Effector CD8-positive, alpha-beta T cell (primary cell): ENCODE data around the gene ZNF74.
A peak's percentile ranks its signal among the peaks of the same experiment; 100 is the strongest.
"Not testable (repeated sequence)": the region's sequence is repeated elsewhere in the genome, so short reads cannot be mapped to it uniquely, and the experiment has no call there.

Experiments
- DNase-seq: peaks from one replicate; lab custom pipeline; 2025; lab: John Stamatoyannopoulos, UW
- total RNA-seq, 4 experiments: gene quantifications; one replicate each; lab custom pipeline; 2026; lab: John Stamatoyannopoulos, UW

Gene ZNF74
- 17.4 to 29.3 (median 25.0) reads per million in 4 experiments for total RNA-seq

DNA sequence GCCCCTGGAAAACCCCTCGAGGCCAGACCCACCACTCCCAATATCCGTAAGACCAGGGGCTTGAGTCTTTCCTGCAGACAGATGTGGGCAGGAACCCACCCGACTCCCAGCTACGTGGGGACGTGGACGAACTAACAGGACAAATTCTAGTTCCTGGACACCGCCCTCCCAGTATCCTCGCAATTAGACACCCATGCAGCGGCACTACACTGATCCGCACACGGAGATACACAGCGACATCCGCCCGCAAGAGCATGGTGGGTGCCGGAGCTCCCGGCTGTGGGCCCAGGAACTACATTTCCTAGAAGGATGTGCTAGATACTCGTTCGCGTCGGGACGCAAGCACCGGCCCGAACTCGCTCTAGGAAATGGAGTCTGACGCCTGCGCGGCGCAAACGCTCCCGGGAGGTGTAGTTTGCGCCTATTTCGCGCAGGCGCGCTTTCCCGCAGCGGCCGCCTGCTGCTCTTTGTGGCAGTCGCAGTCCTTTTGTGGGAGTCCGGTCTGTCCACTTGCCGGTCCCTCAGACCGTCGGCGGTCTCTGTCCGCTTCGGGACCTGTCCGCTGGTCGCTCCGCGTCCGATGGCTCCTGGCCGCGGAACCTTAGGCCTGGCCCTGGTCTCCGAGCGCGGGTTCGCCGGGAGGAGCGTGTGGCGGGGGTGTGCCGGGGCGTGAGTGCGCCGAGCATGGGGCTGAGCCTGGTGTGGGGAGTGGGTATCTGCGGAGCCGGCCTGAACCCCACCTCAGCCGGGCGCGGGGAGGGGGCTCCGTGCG, at the start of gene ZNF74:
ZNF74 (plus strand) TSS at position 447 of the 772 bp plus-strand sequence. CDS start 478 bp downstream, outside the sequence.
- DNase-seq = peak; percentile 66

DNA sequence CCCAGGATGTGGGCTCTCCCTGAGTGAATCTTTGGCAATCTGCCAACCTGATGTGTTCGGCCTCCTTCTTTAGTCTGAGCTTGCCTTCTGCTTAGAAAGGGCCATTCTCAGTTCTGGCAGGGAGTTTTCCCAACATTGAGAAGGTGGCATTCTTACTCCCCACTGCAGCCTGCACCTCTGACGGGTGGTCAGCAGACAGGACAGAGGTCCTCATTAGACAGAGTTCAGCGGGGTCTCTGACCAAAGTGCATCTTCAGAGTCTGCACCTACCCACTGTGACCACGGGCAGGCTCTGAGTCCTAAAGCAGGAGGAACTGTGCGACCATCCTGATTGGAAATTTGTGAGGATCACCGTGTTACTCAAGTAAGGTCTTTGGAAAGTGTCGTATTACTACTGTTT, 47.4 kb upstream of the ZNF74 start:
- not testable (repeated sequence) for DNase-seq

DNA sequence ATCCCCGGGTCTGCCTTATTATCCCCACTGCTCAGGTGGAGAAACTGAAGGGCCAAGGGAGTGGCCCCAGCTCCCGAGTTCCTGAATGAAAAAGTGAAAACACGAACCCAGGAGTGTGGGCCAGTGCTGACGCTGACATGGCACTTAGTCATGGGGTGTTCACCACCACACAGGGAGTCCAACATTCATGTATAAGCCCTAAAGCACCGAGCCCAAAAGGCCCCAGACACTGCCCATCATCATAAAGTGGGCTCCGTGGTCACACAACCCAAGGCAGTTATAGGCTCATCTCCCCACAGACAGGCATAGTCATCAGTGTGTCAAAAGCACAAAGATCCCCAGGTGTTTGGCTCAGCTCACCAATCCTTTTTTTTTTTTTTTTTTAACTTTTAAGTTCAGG, 41.4 kb upstream of the ZNF74 start:
- not testable (repeated sequence) for DNase-seq

DNA sequence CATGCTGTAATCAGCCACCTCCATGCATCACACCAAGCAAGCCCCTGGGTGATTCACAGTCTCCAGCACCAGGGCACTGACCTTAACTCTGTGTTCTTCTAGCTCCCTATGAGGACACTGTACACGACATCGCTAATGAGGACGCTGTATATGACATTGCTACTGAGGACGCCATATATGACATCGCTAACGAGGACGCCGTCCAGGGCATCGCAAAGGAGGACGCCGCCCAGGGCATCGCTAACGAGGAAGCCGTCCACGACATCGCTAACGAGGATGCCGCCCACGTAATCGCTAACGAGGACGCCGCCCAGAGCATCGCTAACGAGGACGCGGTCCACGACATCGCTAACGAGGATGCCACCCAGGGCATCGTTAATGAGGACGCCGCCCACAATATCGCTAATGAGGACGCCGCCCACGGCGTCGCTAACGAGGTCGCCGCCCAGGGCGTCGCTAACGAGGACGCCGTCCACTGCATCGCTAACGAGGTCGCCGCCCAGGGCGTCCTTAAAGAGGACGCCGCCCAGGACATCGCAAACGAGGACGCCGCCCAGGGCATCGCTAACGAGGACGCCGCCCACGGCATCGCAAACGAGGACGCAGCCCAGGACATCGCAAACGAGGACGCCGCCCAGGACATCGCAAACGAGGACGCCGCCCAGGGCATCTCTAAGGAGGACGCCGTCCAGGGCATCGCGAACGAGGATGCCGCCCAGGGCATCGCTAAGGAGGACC, 39.5 kb upstream of the ZNF74 start:
- DNase-seq = no peak

DNA sequence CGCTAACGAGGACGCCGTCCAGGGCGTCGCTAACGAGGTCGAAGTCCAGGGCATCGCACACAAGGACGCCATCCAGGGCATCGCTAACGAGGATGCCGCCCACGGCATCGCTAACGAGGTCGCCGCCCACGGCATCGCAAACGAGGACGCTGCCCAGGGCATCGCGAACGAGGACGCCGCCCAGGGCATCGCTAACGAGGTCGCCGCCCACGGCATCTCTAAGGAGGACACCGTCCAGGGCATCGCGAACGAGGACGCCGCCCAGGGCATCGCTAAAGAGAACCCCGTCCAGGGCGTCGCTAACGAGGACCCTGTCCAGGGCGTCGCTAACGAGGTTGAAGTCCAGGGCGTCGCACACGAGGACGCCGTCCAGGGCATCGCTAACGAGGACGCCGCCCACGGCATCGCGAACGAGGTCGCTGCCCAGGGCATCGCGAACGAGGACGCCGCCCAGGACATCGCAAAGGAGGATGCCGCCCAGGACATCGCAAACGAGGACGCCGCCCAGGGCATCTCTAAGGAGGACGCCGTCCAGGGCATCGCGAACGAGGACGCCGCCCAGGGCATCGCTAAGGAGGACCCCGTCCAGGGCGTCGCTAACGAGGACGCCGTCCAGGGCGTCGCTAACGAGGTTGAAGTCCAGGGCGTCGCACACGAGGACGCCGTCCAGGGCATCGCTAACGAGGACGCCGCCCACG, 37.9 kb upstream of the ZNF74 start:
- not testable (repeated sequence) for DNase-seq

DNA sequence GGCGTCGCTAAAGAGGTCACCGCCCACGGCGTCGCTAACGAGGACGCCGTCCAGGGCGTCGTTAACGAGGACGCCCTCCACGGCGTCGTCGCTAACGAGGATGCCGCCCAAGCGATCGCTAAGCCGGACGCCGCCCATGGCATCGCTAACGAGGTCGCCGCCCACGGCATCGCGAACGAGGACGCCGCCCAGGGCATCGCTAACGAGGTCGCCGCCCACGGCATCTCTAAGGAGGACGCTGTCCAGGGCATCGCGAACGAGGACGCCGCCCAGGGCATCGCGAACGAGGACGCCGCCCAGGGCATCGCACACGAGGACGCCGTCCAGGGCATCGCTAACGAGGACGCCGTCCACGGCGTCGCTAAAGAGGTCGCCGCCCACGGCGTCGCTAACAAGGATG, 37.0 kb upstream of the ZNF74 start:
- DNase-seq = not testable (repeated sequence)

DNA sequence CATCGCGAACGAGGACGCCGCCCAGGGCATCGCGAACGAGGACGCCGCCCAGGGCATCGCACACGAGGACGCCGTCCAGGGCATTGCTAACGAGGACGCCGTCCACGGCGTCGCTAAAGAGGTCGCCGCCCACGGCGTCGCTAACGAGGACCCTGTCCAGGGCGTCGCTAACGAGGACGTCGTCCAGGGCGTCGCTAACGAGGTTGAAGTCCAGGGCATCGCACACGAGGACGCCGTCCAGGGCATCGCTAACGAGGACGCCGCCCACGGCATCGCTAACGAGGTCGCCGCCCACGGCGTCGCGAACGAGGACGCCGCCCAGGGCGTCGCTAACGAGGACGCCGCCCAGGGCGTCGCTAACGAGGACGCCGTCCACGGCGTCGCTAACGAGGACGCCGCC, 36.0 kb upstream of the ZNF74 start:
- DNase-seq = not testable (repeated sequence)

DNA sequence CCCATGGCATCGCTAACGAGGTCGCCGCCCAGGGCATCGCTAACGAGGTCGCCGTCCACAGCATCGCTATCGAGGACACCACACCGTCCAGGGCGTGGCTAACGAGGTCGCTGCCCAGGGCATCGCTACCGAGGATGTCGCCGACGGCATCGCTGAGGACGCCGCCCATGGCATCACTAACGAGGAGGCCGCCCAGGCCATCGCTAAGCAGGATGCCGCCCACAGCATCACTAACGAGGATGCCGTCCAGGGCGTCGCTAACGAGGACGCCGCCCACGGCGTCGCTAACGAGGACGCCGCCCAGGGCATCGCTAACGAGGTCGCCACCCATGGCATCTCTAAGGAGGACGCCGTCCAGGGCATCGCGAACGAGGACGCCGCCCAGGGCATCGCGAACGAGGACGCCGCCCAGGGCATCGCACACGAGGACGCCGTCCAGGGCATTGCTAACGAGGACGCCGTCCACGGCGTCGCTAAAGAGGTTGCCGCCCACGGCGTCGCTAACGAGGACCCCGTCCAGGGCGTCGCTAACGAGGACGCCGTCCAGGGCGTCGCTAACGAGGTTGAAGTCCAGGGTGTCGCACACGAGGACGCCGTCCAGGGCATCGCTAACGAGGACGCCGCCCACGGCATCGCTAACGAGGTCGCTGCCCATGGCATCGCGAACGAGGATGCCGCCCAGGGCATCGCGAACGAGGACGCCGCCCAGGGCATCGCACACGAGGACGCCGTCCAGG, 35.3 kb upstream of the ZNF74 start:
- DNase-seq = not testable (repeated sequence)

DNA sequence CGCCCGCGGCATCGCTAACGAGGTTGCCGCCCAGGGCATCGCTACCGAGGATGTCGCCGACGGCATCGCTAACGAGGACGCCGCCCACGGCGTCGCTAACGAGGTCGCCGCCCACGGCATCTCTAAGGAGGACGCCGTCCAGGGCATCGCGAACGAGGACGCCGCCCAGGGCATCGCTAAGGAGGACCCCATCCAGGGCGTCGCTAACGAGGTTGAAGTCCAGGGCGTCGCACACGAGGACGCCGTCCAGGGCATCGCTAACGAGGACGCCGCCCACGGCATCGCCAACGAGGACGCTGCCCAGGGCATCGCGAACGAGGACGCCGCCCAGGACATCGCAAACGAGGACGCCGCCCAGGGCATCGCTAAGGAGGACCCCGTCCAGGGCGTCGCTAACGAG, 33.7 kb upstream of the ZNF74 start:
- DNase-seq = not testable (repeated sequence)

DNA sequence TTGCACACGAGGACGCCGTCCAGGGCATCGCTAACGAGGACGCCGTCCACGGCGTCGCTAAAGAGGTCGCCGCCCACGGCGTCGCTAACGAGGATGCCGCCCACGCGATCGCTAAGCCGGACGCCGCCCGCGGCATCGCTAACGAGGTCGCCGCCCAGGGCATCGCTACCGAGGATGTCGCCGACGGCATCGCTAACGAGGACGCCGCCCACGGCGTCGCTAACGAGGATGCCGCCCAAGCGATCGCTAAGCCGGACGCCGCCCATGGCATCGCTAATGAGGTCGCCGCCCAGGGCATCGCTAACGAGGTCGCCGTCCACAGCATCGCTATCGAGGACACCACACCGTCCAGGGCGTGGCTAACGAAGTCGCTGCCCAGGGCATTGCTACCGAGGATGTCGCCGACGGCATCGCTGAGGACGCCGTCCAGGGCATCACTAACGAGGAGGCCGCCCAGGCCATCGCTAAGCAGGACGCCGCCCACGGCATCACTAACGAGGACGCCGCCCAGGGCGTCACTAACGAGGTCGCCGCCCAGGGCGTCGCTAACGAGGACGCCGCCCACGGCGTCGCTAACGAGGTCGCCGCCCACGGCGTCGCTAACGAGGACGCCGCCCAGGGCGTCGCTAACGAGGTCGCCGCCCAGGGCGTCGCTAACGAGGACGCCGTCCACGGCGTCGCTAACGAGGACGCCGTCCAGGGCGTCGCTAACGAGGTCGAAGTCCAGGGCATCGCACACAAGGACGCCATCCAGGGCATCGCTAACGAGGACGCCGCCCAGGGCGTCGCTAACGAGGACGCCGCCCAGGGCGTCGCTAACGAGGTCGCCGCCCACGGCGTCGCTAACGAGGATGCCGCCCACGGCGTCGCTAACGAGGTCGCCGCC, 32.8 kb upstream of the ZNF74 start:
- DNase-seq = not testable (repeated sequence)

DNA sequence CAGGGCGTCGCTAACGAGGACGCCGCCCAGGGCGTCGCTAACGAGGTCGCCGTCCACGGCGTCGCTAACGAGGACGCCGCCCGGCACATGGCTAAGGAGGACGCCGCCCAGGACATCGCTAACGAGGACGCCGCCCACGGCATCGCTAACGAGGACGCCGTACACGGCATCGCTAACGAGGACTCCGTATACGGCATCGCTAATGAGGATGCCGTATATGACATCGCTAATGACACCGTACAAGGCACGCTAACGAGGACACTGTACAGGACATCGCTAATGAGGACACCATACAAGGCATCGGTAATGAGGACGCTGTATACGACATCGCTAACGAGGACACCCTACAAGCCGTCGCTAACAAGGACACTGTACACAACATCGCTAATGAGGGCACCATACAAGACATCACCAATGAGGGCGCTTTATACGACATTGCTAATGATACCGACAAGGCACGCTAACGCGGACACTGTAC, 32.2 kb upstream of the ZNF74 start:
- DNase-seq = not testable (repeated sequence)

DNA sequence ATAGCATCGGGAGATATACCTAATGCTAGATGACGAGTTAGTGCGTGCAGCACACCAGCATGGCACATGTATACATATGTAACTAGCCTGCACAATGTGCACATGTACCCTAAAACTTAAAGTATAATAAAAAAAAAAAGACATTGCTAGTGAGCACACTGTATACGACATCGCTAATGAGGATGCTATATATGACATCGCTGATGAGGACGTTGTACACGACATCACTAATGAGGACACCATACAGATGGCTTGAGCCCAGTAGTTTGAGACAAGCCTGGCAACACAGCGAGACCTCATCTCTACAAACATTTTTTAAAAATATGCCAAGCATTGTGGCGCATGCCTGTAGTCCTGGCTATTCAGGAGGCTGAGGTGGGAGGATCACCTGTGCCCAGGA, 31.5 kb upstream of the ZNF74 start:
- DNase-seq = not testable (repeated sequence)

DNA sequence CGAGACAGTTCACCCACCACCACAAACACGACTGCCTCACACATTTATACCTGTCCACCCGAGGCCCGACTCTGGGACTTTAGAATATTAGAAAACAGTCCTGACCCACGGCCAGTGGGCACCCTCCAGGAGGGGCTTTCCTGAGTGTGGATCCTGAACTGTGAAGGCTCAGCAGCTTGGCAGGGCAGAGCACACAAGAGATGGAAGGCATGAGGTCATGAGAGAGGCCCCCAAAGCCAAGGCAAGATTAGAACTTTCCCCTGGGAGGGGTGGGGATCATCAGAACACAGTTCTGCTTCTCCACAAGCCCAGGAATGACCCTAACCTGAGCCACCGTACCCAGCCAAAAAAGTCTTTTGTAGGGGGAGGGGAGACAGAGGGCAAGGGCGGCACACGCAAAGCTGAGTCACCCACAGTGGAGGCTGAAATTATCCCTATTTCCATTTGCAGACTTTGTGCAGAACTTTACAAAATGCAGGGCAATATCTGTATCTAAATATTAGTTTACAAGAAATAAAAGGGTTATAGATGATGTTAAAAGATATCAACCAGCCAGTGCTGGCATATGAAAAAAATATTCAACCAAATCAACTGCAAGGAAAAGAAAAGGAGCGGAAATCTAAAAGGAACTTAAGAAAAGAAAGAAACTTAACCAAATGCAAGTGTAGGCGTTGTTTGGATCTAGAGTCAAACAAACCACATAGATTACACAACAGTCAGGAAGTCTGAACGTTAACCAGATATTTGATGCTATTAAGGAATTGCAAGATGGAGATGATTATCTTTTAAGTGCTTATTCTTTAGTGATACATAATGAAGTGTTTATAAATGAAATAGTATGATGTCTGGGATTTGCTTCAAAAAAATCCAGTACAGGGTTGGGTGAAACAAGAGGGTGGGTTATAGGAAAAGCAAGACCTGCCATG, 29.4 kb upstream of the ZNF74 start:
- not testable (repeated sequence) for DNase-seq

DNA sequence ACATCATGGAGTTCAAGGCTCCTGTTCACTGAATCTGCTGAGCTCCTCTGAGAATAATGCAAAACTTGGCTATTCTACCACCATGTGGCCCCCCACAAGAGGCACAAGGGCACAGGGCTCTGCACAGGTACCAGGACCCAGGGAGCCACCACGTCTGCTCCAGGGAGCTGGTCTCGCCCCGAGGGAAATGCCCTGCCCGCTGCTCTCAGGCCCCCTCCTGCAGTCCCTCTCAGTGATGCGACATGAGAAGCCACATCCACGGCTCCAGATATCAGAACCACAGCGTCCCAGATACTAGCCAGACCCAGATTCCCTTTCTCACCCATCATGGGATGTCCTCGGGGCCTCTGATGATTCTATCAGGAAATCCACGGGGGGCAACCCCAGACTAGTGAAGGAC, 27.1 kb upstream of the ZNF74 start:
- DNase-seq = not testable (repeated sequence)

DNA sequence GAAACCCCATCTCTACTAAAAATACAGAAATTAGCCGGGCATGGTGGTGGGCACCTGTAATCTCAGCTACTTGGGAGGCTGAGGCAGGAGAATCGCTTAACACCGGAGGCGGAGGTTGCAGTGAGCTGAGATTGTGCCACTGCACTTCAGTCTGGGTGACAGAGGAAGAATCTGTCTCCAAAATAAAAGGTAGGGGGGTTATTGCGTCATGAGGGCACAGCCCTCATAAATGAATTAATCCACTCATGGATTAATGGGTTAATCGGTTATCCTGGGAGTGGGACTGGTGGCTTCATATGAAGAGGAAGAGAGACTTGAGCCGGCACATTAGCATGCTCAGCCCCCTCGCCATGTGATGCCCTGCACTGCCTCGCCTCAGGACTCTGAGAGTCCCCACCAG, 25.1 kb upstream of the ZNF74 start:
- DNase-seq = not testable (repeated sequence)

DNA sequence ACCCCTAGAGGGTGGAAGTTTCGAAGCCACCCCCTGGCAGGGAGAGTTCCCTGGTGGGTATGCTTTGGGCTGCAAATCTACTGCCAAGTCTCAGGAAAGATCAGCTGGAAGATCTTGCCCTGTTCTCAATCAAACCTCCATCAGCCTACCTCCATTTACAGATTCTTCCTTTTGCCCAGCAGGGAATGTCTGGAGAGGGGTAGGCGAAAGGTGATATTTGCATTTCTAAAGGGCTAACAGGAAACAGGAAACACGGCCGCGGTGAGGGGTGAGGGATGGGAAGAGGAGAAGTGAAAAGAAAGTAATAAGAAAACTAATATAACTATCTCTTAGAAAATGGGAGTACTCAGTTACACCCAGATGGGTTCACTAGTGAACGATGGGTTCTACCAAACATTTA, 22.3 kb upstream of the ZNF74 start:
- DNase-seq = not testable (repeated sequence)

DNA sequence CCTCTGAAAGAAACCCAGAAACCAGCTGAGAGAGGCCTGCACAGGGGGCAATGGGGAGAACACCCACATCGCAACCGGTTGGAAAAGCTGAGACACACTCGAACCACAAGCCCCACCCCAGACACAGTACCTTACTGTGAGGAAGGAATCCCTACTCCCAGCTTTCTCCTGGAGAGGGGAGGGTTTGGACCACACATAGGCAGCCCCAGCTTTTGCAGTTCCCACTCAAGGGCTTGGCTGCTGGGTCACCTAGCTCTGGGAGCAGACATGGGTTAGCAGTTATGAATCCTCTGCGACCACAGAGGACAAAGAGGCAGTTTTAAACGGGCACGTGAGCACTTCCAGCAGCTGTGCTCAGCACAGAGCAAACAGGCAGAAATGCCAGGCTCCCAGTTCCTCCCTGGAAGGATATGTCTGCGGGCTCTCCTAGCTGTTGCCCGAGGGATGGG, 21.5 kb upstream of the ZNF74 start:
- not testable (repeated sequence) for DNase-seq

DNA sequence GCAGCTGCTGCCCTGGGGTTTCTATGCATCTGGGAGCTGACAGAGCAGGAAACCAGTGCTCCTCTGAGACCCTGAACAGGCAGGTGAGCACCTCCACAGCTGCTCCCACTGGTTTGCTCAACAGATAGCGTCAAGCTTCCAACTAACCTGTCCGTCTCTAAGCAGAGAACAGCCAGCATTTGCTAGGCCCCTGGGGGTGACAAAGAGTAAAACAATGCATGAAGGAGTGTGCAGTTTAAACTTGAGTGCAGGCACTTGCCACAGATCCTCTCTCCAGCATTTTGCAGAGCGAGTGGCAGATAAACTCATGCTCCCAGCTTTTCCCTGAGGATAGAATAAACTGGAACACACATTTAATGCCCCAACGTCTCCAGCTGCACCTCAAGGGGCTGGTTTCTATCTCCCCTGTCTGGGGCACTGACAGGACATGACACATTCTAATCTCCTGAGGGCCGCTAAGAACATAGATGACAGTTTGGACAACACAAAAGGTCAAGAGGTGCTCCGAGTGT, 20.7 kb upstream of the ZNF74 start:
- DNase-seq = not testable (repeated sequence)

DNA sequence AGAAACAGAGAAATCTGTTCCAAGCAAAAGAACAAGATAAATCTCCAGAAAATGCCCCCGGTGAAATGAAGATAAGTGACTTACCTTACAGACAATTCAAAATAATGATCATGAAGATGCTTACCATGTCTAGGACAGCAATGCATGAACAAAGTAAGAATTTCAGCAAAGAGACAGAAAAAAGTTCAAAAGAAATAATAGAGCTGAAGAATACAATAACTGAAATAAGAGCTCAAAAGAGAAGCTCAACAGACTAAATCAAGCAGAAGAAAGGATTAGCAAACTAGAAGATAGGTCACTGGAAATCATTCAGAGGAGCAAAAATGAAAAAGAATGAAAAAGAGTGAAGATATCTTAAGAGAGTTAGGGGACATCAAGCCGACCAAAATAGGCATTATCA, 19.8 kb upstream of the ZNF74 start:
- DNase-seq = not testable (repeated sequence)
